ENCODE measurements around the gene NADK2.

Gene NADK2

GRCh38 chr5:36246036-36246800, 4.5 kb upstream of the NADK2 start:
- no peak for DNase-seq (ENCODE audit: low read depth)

DNA sequence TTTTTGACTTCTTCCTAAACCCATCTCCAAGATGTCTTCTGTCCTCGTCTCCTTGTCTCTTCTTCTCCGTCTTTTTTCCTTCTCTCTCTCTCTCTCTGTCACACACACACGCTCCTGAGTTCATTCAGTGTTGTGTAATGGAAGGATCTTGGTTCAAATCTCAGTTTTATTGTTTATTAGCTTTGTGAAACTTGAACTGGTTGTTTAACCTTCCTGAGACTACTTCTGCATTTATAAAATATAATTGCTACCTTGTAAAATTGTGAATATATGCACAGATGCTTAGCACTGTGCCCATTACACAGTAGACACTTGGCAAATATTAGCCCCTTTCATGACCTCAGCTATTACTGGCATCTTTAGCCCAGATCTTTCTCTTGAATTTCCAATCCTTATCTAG, 2.4 kb upstream of the NADK2 start:
- DNase-seq (ENCODE audit: low read depth) = no peak

GRCh38 chr5:36243653-36244052, 1.9 kb upstream of the NADK2 start:
- no peak for DNase-seq (ENCODE audit: low read depth)

GRCh38 chr5:36242534-36243485, 1.1 kb upstream of the NADK2 start:
- no peak for DNase-seq (ENCODE audit: low read depth)

- peak; percentile 13 for DNase-seq (ENCODE audit: low read depth)
Observed at GRCh38 chr5:36240779-36241630, 720 bp downstream of the NADK2 start.

GRCh38 chr5:36239370-36240293, 2.1 kb downstream of the NADK2 start:
- no peak for DNase-seq (ENCODE audit: low read depth)

DNA sequence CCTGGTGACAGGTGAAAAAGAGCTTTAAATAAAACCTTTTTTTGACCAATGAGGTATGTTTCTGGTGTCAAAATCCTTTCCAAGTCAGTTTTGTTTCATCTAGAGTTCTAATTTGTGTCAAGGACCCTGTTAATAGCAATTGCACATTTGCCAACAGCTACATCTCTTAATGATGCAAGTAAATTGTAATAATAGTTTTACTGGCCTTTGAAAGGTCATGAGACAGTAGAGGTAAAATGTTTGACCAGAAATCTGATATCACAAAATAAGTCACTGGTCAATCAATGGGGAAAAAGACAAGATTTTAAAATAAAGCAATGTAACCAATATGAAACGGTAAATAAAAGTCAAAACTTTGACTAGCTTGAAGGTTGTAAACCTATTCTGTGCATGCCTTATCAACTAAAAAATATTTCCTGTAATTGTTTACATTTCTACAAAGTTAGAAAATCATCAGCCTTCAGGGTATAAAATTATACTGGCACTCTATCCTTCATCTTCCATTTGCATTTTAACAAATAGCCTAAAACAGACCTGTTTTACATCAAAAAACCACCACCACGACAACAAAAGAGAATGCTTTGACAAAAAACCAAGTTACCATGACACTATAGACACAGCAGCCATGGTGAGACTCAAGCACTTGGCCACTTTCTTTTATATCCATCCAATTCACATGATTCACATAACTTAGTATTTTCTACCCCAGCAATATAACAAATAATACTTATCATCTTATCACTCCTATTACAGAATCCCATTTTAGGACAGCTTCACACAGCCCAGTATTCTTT, 3.0 kb downstream of the NADK2 start:
- DNase-seq (ENCODE audit: low read depth) = no peak

- no peak for DNase-seq (ENCODE audit: low read depth)
Observed at GRCh38 chr5:36237751-36238150, 4.0 kb downstream of the NADK2 start.

- DNase-seq (ENCODE audit: low read depth) = no peak
Observed at GRCh38 chr5:36236801-36237200, 4.9 kb downstream of the NADK2 start.

GRCh38 chr5:36232533-36232932, 9.2 kb downstream of the NADK2 start:
- DNase-seq (ENCODE audit: low read depth) = no peak

GRCh38 chr5:36230151-36230790, 11.5 kb downstream of the NADK2 start:
- DNase-seq (ENCODE audit: low read depth) = no peak

DNA sequence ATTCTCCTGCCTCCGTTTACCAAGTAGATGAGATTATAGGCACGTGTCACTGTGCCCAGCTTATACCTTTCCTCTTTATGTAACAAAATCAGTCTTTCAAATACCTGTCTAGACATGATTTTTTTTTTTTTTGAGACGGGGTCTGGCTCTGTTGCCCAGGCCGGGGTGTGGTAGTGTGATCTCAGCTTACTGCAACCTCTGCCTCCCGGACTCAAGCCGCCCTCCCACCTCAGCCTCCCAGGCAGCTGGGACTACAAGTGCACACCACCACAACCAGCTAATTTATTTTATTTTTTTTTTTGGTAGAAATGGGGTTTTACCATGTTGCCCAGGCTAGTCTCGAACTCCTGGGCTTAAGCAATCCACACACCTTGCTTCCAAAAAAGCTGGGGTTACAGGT, 13.2 kb downstream of the NADK2 start:
- DNase-seq (ENCODE audit: low read depth) = no peak

GRCh38 chr5:36227046-36227445, 14.7 kb downstream of the NADK2 start:
- DNase-seq (ENCODE audit: low read depth) = no peak

- no peak for DNase-seq (ENCODE audit: low read depth)
Observed at GRCh38 chr5:36222620-36223019, 19.1 kb downstream of the NADK2 start.

DNA sequence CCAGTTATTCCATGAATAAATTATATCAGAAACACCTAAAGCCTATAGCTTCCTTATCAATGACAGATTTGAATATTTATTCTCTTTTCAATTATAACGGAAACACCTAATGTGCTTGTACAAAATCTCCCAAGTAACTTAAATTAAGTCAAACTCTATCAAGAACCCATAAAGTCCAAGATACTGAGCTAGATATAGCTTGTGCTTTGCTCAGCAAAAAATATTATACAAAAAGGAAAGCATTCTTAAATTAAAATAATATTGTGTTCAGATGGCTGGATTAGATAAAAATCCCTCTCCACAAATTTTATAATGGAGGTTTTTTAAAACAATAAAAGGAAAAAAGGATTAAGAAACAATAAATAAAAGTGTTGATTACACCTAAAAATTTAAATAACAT, 23.7 kb downstream of the NADK2 start:
- no peak for DNase-seq (ENCODE audit: low read depth)

DNA sequence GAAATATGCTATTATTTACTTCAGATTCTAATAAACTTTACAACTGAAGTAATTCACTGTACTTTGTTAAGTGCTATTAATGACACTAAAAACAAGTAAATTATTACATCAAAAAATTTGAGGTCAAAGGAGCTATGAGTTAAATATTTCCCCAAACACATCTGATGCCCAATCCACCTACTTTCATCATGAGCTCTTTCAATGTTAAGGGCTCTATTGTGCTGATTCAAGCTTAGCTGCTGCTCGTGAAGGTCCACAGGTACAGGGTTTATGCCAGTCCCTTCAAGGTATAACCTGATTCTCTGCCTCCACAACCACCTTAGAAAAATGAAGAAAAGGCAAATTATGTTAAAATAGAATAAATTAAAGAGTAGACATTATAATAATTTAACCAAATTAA, 24.2 kb downstream of the NADK2 start:
- DNase-seq (ENCODE audit: low read depth) = no peak

DNA sequence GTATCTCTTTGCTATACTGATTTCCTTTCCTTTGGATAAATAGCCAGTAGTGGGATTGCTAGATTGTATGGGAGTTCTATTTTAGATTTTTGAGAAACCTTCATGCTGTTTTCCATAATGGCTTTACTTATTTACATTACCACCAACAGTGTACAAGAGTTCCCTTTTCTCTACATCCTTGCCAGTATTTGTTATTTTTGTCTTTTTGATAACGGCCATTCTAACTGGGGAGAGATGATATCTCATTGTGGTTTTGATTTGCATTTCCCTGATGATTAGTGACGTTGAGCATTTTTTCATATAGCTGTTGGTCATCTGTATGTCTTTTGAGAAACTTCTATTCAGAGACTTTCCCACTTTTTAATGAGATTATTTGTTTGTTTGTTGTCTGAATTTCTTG, 25.8 kb downstream of the NADK2 start:
- DNase-seq (ENCODE audit: low read depth) = no peak

- no peak for DNase-seq (ENCODE audit: low read depth)
Observed at GRCh38 chr5:36214436-36214835, 27.3 kb downstream of the NADK2 start.

DNA sequence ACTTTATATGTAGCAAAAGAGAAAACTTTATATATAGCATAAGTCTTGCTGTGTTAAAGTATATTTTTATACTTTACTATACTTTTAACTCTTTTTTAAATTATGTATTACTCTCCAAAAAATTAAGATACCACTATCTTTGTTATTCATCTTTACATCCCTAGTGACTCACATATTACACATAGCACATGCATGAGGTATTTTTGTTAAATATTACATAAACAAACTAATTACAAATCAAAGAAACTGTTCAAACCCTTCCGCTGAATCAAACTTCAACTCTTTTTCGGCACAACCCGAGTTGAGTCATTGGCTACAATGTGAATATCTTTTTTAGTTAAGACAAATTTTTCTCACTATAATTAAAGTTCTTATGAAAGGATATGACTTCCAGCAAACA, 32.1 kb downstream of the NADK2 start:
- no peak for DNase-seq (ENCODE audit: low read depth)

DNA sequence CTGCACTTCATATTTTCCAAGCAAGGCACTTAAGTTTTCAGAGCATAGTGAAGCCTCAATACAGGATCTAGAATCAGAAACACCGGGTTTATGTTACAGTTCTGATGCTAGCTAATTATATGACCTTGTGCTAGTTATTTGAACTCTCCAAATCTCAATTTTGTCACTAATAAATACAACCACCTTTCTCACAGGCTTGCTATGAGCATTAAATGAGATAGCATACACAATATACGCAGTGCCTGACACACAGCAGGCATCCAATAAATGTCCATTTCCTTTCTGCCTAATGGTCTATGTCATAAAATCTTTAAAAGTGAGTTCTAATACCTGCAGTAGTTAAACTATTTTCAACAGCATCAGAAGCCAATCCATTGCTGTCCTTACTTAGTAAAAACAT, 32.9 kb downstream of the NADK2 start:
- DNase-seq (ENCODE audit: low read depth) = no peak
